NCI-H1694 treated with DMSO at 0.1 percent for 48 hours (cell line): ENCODE results near the gene ZNF496.
A peak's percentile ranks its signal among the peaks of the same experiment; 100 is the strongest.
"Not testable (repeated sequence)": the region's sequence is repeated elsewhere in the genome, so short reads cannot be mapped to it uniquely, and the experiment has no call there.

Experiments
- DNase-seq: peaks from one replicate; lab custom pipeline; 2025; lab: John Stamatoyannopoulos, UW

Gene ZNF496

DNA sequence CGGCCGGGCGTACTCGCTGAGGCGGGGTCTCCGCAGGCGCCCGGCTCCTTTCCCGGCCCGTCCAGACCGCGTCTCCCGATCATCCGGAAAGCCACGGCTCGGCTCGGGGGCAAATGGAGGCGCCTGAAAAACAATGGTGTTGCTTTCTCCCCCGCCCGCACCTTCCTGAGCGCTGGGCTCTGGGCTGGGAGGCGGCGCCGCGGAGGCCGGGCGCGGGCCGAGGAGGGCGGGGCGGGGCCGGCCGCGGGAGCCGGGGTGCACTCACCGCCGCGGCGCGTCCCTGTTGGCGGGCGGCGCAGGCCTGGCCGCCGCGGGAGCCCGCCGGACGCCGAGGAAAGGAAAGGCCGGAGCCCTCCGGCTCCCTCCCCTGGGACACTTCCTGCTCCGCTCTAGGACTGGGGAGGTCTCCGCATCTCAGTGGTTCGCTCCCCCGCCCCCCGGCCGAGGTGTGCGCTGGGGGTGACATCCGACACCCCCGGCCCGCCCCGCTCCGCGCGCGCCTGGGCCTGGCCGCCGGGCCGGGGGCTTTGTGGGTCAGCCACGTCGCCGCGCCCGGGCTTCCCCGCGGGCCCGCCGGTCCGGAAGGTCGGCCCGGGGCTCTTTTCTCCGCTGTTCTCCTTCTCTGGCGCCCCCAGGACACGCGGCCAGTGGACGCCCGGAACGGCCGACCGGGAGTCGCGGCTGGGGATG is at the start of gene ZNF496:
TSS of gene ZNF496 (minus strand) at position 343 of the 690 bp plus-strand sequence. CDS start 2,289 bp downstream, outside the sequence.
- peak; percentile 54 for DNase-seq

DNA sequence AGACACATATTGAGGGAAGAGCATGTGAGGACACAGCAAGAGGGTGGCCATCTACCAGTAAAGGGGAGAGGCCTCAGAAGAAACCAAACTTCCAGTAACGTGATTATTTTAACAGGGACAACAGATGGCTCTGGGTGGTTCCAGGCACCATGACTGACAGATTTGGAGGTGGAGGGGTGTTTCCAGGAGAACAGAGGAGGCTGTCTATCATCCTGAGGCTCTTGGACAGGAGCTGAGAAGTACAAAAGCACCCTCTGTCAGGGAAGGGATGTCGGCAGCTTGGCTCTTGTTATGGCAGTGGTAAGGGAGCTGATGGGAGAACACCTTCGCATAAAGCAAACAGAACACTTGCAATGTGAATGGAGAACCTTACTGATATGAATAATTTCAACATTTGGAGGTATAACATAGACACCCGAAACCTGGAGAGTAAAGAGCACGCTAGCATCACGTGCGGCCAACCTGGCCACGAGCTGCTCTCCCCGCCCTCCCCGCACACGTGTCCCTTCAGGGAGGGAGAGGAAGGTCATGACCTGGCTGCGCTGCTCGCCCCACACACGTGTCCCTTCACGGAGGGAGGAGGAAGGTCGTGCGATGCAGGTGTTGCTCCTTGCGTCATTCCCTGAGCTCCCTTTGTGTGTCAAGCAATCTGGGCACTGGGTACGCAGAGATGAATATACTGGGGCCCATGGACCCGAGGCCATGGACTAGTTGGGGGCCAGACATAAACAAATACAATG is 46.8 kb upstream of the ZNF496 start:
- no peak for DNase-seq

DNA sequence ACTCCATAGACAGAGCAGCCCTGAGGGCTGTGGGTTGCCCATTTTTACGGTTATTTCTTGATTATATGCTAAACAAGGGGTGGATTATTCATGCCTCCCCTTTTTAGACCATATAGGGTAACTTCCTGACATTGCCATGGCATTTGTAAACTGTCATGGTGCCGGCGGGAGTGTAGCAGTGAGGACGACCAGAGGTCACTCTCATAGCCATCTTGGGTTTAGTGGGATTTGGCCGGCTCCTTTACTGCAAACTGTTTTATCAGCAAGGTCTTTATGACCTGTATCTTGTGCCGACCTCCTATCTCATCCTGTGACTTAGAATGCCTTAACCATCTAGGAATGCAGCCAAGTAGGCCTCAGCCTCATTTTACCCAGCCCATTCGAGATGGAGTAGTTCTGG is 46.0 kb upstream of the ZNF496 start:
- not testable (repeated sequence) for DNase-seq

DNA sequence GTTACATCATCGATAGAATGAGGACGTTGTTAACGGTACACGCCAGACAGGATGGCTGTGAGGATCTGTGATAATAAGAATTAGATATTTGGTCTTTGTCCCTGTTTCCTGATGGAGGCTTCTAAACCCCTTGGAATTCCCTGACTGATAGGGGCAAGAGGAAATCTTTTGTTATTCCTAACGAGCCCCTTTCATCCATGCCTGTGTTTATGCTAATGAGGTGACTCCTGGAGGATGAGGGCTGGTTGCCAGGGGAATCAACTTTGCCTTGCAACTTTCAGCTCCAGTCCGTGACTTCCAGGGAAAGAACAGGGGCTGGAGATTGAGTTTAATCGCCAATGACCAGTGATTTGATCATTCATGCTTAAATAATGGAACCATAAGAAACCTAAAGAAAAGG is 45.0 kb upstream of the ZNF496 start:
- DNase-seq, result no peak

DNA sequence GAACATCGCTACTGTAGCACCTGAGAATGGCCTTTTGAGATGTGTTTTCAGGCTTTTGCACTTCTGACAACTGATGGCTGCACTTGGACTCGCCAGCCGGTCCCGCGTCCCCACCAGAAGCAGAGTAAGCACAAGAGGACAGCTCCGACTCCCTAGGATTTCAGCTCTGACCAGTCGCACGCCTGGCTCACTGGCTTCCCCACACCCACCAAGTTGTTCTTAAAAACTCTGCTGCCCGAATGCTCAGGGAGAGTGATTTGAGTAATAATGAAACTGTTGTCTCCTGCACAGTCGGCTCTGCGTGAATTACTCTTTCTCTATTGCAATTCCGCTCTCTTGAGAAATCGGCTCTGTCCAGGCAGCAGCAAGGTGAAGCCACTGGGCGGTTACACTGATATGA is 44.1 kb upstream of the ZNF496 start:
- DNase-seq, result no peak

DNA sequence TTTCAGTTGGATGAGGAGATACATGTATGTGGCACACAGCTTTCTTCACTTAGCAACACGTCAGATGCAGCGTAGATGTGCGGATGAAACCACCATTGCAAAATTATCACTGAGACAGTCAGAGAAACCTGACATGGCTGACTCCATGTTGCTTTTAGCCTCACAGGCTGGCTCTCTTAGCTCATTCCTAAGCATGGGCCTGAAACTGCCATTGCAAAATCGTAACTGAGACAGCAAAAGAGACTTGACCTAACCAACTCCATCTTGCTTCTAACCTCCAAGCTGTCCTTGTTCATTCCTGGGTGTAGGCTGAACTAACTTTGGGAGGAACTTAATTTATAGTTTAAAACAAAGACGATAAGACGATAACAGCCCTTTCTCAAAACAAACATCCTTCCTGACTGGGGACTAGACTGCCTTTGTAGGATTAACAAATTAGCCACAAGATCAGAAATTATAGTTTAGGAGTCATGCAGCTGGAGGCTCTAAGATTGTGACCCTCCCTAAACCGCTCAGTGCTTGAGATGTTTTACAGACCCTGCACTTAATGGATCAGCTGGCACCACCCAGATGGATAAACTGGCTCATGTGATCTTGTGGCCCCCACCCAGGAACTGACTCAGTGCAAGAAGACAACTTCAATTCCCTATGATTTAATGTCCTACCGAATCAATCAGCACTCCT is 43.1 kb upstream of the ZNF496 start:
- DNase-seq, result not testable (repeated sequence)

DNA sequence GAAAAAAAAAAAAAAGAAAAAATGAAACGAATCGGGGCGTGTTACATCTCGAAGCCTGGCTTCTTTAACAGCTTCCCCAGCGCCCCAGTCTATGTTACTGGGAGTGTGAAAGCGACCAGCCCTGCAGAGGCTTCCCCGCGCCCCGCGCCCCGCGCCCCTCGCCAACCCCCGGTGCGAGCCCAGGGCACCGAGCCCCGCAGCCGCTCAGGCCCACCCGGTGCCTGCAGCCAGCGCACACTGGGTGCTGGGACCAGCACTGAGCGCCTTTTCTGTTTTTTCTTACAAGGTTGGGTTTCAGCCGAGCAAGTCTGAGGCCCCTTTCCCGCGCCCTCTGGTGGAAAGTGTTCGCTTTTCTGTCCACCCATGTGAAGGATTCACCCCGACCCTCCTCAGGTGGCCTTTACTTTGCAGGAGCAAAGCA is 42.1 kb upstream of the ZNF496 start:
- no peak for DNase-seq

DNA sequence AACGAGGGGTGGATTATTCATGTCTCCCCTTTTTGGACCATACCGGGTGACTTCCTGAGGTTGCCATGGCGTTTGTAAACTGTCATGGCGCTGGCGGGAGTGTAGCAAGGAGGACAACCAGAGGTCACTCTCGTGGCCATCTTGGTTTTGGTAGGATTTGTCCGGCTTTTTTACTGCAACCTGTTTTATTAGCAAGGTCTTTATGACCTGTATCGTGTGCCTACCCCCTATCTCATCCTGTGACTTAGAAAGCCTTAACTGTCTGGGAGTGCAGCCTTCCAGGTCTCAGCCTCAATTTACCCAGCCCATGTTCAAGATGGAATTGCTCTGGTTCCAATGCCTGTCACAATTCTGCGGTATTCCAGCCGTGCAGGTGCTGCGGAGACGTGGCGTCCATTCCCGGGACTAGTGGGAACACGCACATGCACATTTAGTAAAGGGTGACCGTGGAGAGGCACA is 40.2 kb upstream of the ZNF496 start:
- DNase-seq, result no peak

DNA sequence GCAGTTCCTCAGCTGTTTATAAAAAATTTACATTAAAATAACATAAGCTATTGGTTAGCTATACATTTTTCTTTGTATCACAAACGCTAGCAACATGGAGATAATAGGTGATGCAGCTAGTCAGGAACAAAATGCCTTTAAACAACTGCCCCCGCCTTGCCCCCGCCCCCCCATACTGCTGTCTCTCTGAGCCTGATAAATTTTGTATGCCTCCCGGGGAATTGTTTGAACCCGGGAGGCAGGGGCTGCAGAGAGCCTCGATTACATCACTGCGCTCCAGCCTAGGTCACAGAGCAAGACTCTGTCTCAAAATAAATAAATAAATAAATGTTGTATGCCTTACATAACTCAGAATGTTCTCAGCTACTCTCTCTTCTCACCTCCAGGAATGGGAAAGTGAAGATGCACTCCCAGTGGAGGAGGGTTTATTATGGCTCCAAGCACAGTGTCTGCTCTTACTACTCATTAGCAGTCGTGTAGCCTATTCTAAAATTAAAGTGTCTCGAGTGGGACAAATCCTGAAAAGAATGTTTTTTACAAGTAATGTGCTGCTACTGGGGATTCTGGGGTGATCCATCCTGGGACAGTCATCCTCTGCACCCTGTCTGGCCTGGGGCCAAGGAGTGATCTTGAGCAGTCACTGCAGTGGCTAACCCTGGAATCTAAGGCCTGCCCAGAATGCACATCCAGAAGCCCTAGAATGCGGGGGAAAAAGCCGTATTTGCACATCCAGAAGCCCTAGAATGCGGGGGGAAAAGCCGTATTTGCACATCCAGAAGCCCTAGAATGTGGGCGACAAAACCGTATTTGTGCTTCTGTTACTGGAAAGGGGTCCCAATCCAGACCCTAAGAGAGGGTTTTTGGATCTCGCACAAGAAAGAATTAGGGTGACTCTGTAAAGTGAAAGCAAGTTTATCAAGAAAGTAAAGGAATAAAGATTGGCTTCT is 39.4 kb upstream of the ZNF496 start:
- no peak for DNase-seq

DNA sequence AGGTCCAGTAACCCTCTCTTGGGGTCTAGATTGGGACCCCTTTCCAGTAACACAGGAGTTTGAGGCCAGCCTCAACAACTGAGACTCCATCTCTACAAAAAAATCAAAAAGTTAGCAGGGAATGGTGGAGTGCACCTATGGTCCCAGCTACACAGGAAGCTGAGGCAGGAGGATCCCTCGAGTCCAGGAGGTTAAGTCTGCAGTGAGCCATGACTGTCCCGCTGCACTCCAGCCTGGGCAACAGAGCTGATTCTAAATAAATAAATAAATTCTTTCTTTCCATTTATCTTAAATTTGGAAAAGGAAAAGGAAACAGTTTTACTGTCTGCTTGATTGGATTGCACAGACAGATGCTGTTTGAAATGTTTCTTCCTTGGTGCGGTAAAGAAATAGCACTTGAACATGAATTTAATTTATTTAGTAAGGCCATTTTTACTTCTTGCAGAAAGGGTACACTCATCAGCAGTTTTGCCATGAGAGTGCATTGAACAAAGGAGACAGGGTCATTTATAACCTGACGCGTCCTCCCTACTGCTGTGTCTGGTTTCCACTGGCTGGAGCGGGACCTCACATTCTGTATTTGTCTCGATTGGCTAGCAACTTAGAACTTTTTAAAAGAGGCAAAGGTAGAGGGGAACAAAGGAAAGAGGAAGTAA is 37.0 kb upstream of the ZNF496 start:
- no peak for DNase-seq

DNA sequence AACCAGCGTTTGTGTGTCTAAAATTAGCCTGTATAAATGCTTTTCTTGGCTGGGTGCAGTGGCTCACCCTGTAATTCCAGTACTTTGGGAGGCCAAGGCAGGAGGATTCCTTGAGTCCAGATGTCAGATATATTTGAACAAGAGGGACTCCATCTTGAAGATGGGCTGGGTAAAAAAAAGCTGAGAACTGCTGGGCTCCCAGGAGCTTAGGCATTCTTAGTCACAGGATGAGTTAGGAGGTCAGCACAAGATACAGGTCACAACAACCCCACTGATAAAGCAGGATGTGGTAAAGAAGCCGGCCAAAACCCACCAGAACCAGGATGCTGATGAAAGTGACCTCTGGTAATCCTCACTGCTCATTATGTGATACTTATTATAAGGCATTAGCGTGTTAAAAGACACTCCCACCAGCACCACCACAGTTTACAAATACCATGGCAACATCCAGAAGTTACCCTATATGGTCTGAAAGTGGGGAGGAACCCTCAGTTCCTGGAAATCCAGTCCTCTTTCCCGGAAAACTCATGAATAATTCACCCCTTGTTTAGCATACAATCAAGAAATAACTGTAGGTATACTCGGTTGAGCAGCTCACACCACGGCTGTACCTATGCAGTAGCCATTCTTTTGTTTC is 36.2 kb upstream of the ZNF496 start:
- no peak for DNase-seq

DNA sequence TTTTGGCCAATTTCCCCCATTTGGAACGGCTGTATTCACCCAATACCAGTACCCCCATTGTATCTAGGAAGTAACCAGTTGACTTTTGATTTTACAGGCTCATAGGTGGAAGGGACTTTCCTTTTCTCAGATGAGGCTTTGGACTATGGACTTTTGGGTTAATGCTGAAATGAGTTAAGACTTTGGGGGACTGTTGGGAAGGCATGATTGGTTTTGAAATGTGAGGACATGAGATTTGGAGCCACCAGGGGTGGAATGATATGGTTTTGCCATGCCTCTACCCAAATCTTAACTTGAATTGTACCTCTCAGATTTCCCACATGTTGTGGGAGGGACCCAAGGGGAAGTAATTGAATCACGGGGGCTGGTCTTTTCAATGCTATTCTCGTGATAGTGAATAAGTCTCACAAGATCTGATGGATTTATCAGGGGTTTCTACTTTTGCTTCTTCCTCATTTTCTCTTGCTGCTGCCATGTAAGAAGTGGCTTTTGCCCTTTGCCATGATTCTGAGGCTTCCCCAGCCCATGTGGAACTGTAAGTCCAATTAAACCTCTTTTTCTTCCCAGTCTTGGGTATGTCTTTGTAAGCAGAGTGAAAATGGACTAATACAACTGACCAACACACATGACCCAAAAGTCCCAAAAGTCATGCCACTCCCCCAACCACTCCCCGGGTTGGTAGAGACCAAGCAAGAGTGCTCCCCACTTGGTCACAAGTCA is 35.4 kb upstream of the ZNF496 start:
- no peak for DNase-seq

DNA sequence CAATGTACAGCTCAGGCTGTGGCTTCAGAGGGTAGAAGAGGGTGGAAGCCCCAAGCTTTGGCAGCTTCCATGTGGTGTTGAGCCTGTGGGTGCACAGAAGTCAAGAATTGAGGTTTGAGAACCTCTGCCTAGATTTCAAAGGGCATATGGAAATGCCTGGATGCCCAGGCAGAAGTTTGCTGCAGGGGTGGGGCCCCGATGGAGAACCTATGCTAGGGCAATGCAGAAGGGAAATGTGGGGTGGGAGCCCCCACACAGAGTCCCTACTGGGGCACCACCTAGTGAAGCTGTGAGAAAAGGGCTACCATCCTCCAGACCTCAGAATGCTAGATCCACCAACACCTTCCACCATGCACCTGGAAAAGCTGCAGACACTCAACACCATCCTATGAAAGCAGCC is 34.7 kb upstream of the ZNF496 start:
- not testable (repeated sequence) for DNase-seq

DNA sequence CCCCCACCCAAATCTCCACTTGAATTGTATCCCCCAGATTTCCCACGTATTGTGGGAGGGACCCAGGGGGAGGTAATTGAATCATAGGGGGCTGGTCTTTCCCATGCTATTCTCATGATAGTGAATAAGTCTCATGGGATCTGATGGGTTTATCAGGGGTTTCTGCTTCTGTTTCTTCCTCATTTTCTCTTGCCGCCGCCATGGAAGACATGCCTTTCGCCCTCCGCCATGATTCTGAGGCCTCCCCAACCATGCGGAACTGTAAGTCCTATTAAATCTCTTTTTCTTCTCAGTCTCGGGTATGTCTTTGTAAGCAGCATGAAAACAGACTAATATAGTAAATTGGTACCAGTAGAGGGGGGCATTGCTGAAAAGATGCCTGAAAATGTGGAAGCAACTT is 33.4 kb upstream of the ZNF496 start:
- no peak for DNase-seq

DNA sequence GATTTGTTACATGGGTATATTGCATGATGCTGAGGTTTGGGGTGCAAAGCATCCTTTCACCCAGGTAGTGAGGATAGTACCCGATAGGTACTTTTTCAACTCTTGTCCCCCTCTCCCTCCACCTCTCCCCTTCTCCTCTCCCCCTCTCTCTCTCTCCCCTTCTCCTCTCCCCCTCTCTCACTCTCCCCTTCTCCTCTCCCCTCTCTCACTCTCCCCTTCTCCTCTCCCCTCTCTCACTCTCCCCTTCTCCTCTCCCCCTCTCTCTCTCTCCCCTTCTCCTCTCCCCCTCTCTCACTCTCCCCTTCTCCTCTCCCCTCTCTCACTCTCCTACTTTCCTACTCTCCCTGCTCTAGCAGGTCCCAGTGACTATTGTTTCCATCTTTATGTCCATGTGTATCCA is 31.3 kb upstream of the ZNF496 start:
- not testable (repeated sequence) for DNase-seq

DNA sequence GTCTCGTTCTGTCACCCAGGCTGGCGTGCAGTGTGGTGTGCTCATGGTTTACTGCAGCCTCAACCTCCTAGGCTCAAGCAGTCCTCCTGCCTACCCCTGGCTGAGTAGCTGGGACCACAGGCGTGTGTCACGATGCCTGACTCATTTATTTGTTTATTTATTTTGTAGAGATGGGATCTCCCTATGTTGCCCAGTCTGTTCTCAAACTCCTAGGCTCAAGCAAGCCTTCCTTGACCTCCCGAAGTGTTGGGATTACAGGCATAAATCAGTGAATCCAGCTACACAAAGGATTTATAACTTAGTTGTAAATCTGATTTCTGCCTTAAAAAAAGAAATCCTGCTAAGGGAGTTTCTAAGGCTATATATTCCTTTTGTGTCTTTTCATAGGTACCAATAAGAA is 30.5 kb upstream of the ZNF496 start:
- no peak for DNase-seq

DNA sequence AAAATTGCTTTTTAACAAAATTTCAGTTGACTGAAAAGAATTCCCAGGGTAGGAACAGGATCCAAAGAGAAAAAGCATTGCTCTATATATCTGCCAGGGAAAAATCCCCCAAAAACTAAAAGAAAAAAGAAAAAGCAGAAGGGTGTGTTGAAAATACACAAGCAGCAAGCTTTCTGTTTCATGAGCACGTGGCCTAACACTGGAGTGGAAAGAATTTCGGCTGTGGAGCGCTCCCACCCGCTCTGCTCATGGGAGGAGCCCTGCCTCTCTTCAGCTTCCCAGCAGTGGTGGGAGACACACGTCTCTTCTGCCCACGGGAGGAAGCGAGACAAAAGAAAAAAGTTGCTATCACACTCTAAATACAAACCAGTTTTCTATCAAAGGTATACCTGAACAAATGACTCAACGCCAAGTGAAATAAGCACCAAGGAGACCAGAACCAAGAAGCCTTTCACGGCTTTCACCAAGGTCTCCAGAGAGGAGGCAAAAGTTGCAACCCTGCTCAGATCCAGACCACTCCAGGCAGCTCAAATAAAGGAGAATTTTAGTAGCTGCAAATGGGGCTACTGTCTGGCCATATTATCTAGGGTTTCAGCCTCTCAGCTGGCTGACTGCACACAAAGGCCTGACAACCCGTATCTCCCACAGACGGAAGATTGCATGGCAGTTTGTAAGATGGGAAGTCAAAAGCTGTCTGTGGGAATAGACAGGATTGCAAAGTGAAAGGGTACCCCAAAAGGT is 29.5 kb upstream of the ZNF496 start:
- DNase-seq, result no peak

DNA sequence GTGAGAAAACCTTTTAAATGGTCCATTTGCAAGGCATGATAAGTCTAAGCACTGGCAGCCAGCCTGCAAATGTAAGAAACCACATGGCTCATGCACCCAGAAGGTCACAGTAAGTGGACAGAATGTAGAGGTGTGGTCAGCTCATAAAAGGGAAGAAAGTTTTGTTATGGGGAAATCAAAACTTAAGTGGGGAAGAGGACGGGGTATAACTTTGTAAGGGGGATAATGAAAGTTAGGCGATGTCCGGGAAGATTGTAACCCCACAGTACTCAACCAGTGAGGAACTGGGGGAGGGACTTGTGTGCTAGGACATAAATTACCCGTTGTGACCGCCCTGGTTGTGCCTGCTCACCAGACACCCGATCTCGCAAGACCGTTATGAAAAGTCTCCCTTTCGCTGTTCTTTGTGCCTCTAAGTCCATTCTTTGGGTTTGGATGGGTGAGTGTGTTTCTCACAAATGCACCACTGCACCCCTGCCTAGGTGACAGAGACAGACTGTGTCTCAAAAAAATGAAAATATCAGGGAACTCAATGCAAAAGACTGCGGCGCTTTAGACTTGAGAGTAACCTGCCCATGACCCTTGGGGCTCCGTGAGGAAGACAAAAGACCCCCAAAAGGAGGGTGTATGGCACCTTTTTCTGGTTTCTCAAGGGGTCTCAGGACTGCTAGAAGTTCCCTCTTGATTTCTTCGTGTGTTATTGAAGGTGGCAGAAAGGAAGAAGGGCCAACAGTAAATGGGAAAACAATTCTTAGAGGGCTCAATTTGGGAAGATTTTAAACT is 28.6 kb upstream of the ZNF496 start:
- no peak for DNase-seq

DNA sequence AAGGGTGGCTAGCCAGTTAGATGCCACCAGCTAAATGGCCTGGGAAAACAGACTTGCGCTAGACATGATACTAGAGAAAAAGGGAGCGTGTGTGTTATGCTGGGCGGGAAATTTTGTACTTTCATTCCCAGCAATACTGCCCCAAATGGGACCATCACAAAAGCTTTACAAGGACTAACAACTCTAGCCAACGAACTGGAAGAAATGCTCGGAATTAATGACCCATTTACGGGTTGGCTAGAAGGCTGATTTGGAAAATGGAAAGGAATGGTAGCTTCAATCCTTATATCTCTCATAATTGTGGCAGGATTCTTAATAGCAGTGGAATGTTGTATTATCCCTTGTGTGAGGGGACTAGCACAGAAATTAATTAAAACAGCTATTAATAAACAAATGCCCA is 27.9 kb upstream of the ZNF496 start:
- DNase-seq, result no peak
